GM23338 (cell line): ENCODE results near the gene ZYG11B. TPM values are rescaled to one million over a fixed set of nuclear protein-coding genes. Genes with fewer than 3 reads are reported as not detected.

ENCODE experiments used
- ATAC-seq: fragments of 200-7000 bp; cut with Tn5 transposase; 3 replicates; pipeline ENCODE4 v1.9.1; 2020
- DNase-seq: peaks from one replicate; pipeline ENCODE4 v3.0.0-alpha.2; 2015; ENCODE audit warnings: low spot score
- H2AFZ ChIP-seq: fragments of 200-600 bp; sonication (generic); 2 replicates; pipeline ENCODE4 v1.8.0; 2016; ENCODE audit warnings: antibody characterized with exemption, mild to moderate bottlenecking, moderate library complexity
- H3F3A ChIP-seq: fragments of 200-600 bp; sonication (generic); replicated peaks from 2 replicates; pipeline ENCODE4 v1.8.0; 2017; ENCODE audit warnings: antibody characterized with exemption, mixed run types, low read depth
- H3K27ac ChIP-seq: fragments of 200-600 bp; sonication (generic); 2 replicates; pipeline ENCODE4 v1.6.1; 2016; ENCODE audit warnings: low read depth
- H3K27me3 ChIP-seq: fragments of 200-600 bp; sonication (generic); 2 replicates; pipeline ENCODE4 v1.8.0; 2016; ENCODE audit warnings: mild to moderate bottlenecking, mixed run types, moderate library complexity; ENCODE audit not compliant: insufficient read depth
- H3K36me3 ChIP-seq: fragments of 200-600 bp; sonication (generic); 2 replicates; pipeline ENCODE4 v1.8.0; 2016; ENCODE audit warnings: mild to moderate bottlenecking; ENCODE audit not compliant: insufficient read depth
- H3K4me1 ChIP-seq: fragments of 200-600 bp; sonication (generic); 2 replicates; pipeline ENCODE4 v1.8.0; 2016; ENCODE audit warnings: mild to moderate bottlenecking, moderate library complexity; ENCODE audit not compliant: insufficient read depth
- H3K4me2 ChIP-seq: fragments of 200-600 bp; sonication (generic); 2 replicates; pipeline ENCODE4 v1.7.1; 2017; ENCODE audit warnings: mixed run types
- H3K4me3 ChIP-seq: fragments of 200-600 bp; sonication (generic); 2 replicates; pipeline ENCODE4 v1.6.1; 2016; ENCODE audit warnings: mixed run types
- H3K79me2 ChIP-seq: fragments of 200-600 bp; sonication (generic); replicated peaks from 2 replicates; pipeline ENCODE4 v1.8.0; 2017; ENCODE audit warnings: mild to moderate bottlenecking; ENCODE audit not compliant: insufficient read depth
- H3K9me2 ChIP-seq: fragments of 200-600 bp; sonication (generic); 2 replicates; pipeline ENCODE4 v1.8.0; 2017; ENCODE audit not compliant: insufficient read depth
- H4K20me1 ChIP-seq: fragments of 200-600 bp; sonication (generic); replicated peaks from 2 replicates; pipeline ENCODE4 v1.8.0; 2017; ENCODE audit warnings: mild to moderate bottlenecking; ENCODE audit not compliant: insufficient read depth
- H3K27ac Mint-ChIP-seq: 2 replicates; pipeline ENCODE4 v1.8.0; 2020; ENCODE audit warnings: inconsistent platforms, mild to moderate bottlenecking, moderate library complexity, mixed read lengths
- H3K27me3 Mint-ChIP-seq: 3 replicates; pipeline ENCODE4 v1.8.0; 2022; ENCODE audit warnings: low read depth, mild to moderate bottlenecking, moderate library complexity, mixed read lengths, inconsistent platforms; ENCODE audit not compliant: insufficient read depth, poor library complexity
- H3K36me3 Mint-ChIP-seq: 3 replicates; pipeline ENCODE4 v1.8.0; 2021; ENCODE audit warnings: low read depth, mild to moderate bottlenecking, inconsistent platforms, moderate library complexity, mixed read lengths
- H3K4me1 Mint-ChIP-seq: 3 replicates; pipeline ENCODE4 v1.8.0; 2020; ENCODE audit warnings: mild to moderate bottlenecking, inconsistent platforms, mixed read lengths
- H3K4me3 Mint-ChIP-seq: 3 replicates; pipeline ENCODE4 v1.8.0; 2021; ENCODE audit warnings: moderate library complexity, mild to moderate bottlenecking, inconsistent platforms, mixed read lengths
- H3K9me3 Mint-ChIP-seq: 3 replicates; pipeline ENCODE4 v1.8.0; 2020; ENCODE audit warnings: moderate library complexity, mild to moderate bottlenecking, inconsistent platforms, mixed read lengths
- CREB1 ChIP-seq: fragments of 250-450 bp; sonication (Bioruptor Pico); IDR thresholded peaks from 2 replicates; pipeline ENCODE4 v1.5.0; 2020; ENCODE audit warnings: low read depth, mild to moderate bottlenecking, moderate library complexity
- POLR2AphosphoS5 ChIP-seq: IDR thresholded peaks from 2 replicates; pipeline ENCODE4 v1.6.1; 2016; ENCODE audit warnings: antibody characterized with exemption, low read depth
- polyA plus RNA-seq: library from polyadenylated mRNA; unstranded; fragments of >200 nt; fragmentation: Nextera tagmentation; extraction: Ambion mirVana; gene quantifications from 2 replicates; pipeline ENCODE4 v1.2.1, GENCODE V29; 2016
- total RNA-seq: library from RNA; depleted of rRNA; stranded (reverse); fragments of >200 nt; shearing (Covaris generic); gene quantifications from 2 replicates; pipeline ENCODE4 v1.2.3, GENCODE V29; 2014
- TF ChIP-seq, protein P1 (sequence below): IDR thresholded peaks from 2 replicates; pipeline ENCODE4 v1.6.1; 2016; ENCODE audit warnings: antibody characterized with exemption
- TF ChIP-seq, protein P2 (sequence below): fragments of 250-450 bp; sonication (Bioruptor Pico); IDR thresholded peaks from 2 replicates; pipeline ENCODE4 v1.5.0; 2020; ENCODE audit warnings: mild to moderate bottlenecking, moderate library complexity

The ZYG11B gene
- total and polyA plus RNA-seq, 2 experiments from 2014 or later = 7.8 to 42.3 TPM

DNA sequence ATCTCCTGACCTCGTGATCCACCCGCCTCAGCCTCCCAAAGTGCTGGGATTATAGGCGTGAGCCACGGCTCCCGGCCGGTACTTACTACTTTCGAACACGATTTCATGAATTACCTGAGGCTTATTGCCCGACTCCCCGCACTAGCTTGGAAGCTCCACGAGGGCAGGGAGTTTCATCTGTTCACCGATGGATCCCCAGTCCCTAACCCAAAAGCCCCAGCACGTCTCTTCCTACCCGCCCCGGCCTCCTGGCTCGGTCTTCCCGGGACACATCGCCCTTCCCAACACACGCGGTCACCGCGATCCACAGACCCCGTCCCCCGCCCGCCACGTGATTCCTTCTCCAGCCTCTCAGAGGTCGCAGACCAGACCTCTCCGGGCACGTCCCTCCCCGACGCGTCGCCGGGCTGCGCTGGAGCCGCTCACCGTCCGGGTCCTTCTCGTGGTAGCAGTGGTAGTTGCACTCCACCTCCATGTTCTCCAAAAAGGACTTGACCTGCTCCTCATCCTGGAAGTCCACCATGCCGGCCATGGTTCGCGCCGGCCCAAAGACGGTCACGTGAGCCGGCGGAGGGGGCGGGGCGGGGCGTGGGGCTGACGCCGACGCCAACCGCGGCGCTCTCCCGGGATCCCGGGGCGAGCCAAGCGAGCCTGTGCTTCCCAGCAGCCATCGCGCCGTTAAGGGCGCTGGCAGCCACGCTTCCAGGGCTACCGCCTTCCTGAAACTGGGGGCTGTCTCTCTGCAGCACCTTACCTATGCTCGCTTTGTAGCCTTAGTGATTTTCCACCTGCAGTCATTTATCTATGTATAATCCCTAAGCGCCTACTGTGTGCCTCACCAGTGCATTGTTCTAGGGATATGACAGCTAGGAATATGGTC lies 28.2 kb upstream of the ZYG11B start, which contains the start of gene COA7:
Gene COA7 (minus strand): TSS at position 553 of the 880 bp plus-strand sequence. CDS start 21 bp downstream, at position 532.
- 0 out of 2 replicates have a peak, but pooled peaks cover 3% of the 10 kb centered on the region for H3K36me3 ChIP-seq
- TF ChIP-seq CREB1 (CRISPR knock-in tag) (peak; percentile 66), POLR2AphosphoS5 (peak; percentile 90)
- TF ChIP-seq, protein P1, sequence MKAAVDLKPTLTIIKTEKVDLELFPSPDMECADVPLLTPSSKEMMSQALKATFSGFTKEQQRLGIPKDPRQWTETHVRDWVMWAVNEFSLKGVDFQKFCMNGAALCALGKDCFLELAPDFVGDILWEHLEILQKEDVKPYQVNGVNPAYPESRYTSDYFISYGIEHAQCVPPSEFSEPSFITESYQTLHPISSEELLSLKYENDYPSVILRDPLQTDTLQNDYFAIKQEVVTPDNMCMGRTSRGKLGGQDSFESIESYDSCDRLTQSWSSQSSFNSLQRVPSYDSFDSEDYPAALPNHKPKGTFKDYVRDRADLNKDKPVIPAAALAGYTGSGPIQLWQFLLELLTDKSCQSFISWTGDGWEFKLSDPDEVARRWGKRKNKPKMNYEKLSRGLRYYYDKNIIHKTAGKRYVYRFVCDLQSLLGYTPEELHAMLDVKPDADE = peak; percentile 12; the same call in 1 of the 2 replicates
- TF ChIP-seq, protein P2, sequence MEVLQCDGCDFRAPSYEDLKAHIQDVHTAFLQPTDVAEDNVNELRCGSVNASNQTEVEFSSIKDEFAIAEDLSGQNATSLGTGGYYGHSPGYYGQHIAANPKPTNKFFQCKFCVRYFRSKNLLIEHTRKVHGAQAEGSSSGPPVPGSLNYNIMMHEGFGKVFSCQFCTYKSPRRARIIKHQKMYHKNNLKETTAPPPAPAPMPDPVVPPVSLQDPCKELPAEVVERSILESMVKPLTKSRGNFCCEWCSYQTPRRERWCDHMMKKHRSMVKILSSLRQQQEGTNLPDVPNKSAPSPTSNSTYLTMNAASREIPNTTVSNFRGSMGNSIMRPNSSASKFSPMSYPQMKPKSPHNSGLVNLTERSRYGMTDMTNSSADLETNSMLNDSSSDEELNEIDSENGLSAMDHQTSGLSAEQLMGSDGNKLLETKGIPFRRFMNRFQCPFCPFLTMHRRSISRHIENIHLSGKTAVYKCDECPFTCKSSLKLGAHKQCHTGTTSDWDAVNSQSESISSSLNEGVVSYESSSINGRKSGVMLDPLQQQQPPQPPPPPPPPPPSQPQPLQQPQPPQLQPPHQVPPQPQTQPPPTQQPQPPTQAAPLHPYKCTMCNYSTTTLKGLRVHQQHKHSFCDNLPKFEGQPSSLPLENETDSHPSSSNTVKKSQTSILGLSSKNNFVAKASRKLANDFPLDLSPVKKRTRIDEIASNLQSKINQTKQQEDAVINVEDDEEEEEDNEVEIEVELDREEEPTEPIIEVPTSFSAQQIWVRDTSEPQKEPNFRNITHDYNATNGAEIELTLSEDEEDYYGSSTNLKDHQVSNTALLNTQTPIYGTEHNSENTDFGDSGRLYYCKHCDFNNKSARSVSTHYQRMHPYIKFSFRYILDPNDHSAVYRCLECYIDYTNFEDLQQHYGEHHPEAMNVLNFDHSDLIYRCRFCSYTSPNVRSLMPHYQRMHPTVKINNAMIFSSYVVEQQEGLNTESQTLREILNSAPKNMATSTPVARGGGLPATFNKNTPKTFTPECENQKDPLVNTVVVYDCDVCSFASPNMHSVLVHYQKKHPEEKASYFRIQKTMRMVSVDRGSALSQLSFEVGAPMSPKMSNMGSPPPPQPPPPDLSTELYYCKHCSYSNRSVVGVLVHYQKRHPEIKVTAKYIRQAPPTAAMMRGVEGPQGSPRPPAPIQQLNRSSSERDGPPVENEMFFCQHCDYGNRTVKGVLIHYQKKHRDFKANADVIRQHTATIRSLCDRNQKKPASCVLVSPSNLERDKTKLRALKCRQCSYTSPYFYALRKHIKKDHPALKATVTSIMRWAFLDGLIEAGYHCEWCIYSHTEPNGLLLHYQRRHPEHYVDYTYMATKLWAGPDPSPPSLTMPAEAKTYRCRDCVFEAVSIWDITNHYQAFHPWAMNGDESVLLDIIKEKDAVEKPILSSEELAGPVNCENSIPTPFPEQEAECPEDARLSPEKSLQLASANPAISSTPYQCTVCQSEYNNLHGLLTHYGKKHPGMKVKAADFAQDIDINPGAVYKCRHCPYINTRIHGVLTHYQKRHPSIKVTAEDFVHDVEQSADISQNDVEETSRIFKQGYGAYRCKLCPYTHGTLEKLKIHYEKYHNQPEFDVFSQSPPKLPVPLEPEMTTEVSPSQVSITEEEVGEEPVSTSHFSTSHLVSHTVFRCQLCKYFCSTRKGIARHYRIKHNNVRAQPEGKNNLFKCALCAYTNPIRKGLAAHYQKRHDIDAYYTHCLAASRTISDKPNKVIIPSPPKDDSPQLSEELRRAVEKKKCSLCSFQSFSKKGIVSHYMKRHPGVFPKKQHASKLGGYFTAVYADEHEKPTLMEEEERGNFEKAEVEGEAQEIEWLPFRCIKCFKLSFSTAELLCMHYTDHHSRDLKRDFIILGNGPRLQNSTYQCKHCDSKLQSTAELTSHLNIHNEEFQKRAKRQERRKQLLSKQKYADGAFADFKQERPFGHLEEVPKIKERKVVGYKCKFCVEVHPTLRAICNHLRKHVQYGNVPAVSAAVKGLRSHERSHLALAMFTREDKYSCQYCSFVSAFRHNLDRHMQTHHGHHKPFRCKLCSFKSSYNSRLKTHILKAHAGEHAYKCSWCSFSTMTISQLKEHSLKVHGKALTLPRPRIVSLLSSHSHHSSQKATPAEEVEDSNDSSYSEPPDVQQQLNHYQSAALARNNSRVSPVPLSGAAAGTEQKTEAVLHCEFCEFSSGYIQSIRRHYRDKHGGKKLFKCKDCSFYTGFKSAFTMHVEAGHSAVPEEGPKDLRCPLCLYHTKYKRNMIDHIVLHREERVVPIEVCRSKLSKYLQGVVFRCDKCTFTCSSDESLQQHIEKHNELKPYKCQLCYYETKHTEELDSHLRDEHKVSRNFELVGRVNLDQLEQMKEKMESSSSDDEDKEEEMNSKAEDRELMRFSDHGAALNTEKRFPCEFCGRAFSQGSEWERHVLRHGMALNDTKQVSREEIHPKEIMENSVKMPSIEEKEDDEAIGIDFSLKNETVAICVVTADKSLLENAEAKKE (CRISPR knock-in tag) = no peak
- H3K4me1 ChIP-seq = peaks cover 14% of the 10 kb centered on the region
- H4K20me1 ChIP-seq = peaks cover 13% of the 10 kb centered on the region
- Mint-ChIP-seq H3K27me3 (peaks cover 15% of the 10 kb centered on the region), H3K9me3 (peaks cover 11% of the 10 kb centered on the region; the same call in 2 of the 3 replicates), H3K27ac (peak within 1 kb of the TSS; percentile 97), H3K4me1 (peaks cover 11% of the 10 kb centered on the region; the same call in 1 of the 3 replicates), H3K4me3 (peak within 1 kb of the TSS; percentile 95), H3K36me3 (peaks cover 32% of the 10 kb centered on the region)
- peak within 1 kb of the TSS; percentile 73 for H3K4me3 ChIP-seq
- H3K27ac ChIP-seq = peak within 1 kb of the TSS; percentile 81; the same call in 1 of the 2 replicates
- DNase-seq (peak; percentile 86), ATAC-seq (peak; percentile 73)
- H3K9me2 ChIP-seq = no peaks in the 10 kb centered on the region
- H3K4me2 ChIP-seq = peak within 1 kb of the TSS; percentile 73
- no peaks in the 10 kb centered on the region for H3K27me3 ChIP-seq
- peaks cover 51% of the 10 kb centered on the region for H3K79me2 ChIP-seq
- peak within 1 kb of the TSS; percentile 99 for H2AFZ ChIP-seq
- H3F3A ChIP-seq = 0 out of 2 replicates have a peak, but pooled peaks cover 2% of the 10 kb centered on the region
